Measurements from ENCODE around the gene UGT1A6. TPM values are rescaled to one million over a fixed set of nuclear protein-coding genes. Genes with fewer than 3 reads are reported as not detected.

Gene UGT1A6
- total and polyA plus RNA-seq, 2 of the 4 experiments (the other 2 are of a cell fraction) = not detected

DNA sequence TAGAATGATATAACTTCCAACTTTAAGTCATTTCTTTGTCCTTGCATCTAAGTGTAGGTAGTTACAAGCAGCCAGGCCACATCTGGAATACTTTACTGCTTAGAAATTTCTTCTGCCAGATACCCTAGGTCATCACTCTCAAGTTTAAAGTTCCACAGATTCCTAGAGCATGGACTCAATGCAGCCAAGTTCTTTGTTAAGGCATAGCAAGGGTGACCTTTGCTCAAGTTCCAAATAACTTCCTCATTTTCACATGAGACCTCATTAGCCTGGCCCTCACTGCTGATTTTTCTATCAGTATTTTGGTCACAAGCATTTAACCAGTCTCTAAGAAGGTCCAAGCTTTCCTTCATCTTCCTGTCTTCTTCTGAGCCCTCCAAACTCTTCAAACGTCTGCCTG lies 28.8 kb upstream of the UGT1A6 start:
- no peaks in the 10 kb centered on the region; the same call in 1 of the 2 replicates for H3K27me3 ChIP-seq (ENCODE audit: control insufficient read depth, insufficient read depth, low read length)
- in situ Hi-C loops (cut with MboI; ENCODE audit: low sequenced_read_pairs) = no loop called here
- no peak overlapping the region for H3K14ac ChIP-seq (replicated peaks; ENCODE audit: low read depth, low read length)
- H2BK15ac ChIP-seq (ENCODE audit: low read depth, low read length) = no peak overlapping the region
- TF ChIP-seq CHD1 (IDR thresholded peaks at IDR 0.05; ENCODE audit: low read depth, low read length) = no peak
- no peak for TF ChIP-seq RAD21 (IDR thresholded peaks at IDR 0.05; ENCODE audit: low read length)
- H3K9ac ChIP-seq (ENCODE audit: low read depth, low read length) = no peak overlapping the region
- no peak overlapping the region for H3K27ac ChIP-seq (ENCODE audit: insufficient read depth, low read length)
- no peaks in the 10 kb centered on the region for H3K9me3 ChIP-seq (ENCODE audit: control insufficient read depth, insufficient read depth, low read length)
- no peaks in the 10 kb centered on the region for H3K4me1 ChIP-seq (ENCODE audit: control insufficient read depth, insufficient read depth, low read length)
- no TSS peak for BruUV-seq (replicated peaks)
- H4K5ac ChIP-seq (ENCODE audit: low read depth, low read length) = no peak overlapping the region
- H4K8ac ChIP-seq (ENCODE audit: low read depth in 2 of 2, low read length in 2 of 2) = no peak overlapping the region
- H4K20me1 ChIP-seq (ENCODE audit: insufficient read depth, low read length) = no peaks in the 10 kb centered on the region
- no peaks in the 10 kb centered on the region for H3K9me1 ChIP-seq (ENCODE audit: insufficient read depth, low read length)
- H2BK20ac ChIP-seq (ENCODE audit: low read depth, low read length) = no peak overlapping the region
- H3K36me3 ChIP-seq (ENCODE audit: control insufficient read depth, insufficient read depth, low read length) = no peaks in the 10 kb centered on the region
- ChIA-PET POLR2A (ENCODE audit: unreplicated experiment) (no interaction called here), CTCF (no interaction called here)
- dilution Hi-C loops (cut with HindIII; ENCODE audit: low sequenced_read_pairs, unreplicated experiment) = no loop called here
- no peak overlapping the region for H2AK5ac ChIP-seq (ENCODE audit: low read depth, low read length)
- H2BK120ac ChIP-seq (ENCODE audit: low read depth, low read length) = no peak overlapping the region
- 0% methylated on average over 1 of the region's 1 CpG; no CpG with 5 or more reads in 1 of the 2 experiments for WGBS, 2 experiments (ENCODE audit: extremely low coverage in 2 of 2, insufficient read length in 1 of 2)
- no peaks in the 10 kb centered on the region for H3K79me1 ChIP-seq (ENCODE audit: low read depth in 1 of 2, low read length in 2 of 2)
- no peak overlapping the region for H3K56ac ChIP-seq (ENCODE audit: extremely low read depth, insufficient read depth, low read length)
- no peak overlapping the region for H3K23ac ChIP-seq (ENCODE audit: low read depth, low read length)
- H3K4me3 ChIP-seq (ENCODE audit: insufficient read depth, low read depth, low read length) = no peak overlapping the region
- no peak overlapping the region for H3K4me2 ChIP-seq (ENCODE audit: low read depth, low read length)
- H2AK9ac ChIP-seq (replicated peaks; ENCODE audit: low read depth, low read length, poor library complexity) = no peak overlapping the region
- no peak overlapping the region for H3K18ac ChIP-seq (ENCODE audit: low read depth, low read length)
- H4K91ac ChIP-seq (ENCODE audit: insufficient read depth, low read depth, low read length) = no peak overlapping the region
- H2AFZ ChIP-seq (replicated peaks; ENCODE audit: low read length, poor library complexity) = no peak overlapping the region
- DNase-seq (no peak), ATAC-seq (ENCODE audit: low read depth) (no peak)
- no peak overlapping the region for H3K4ac ChIP-seq (ENCODE audit: low read depth, low read length)
- intact Hi-C loops (cut with micrococcal nuclease) = no loop called here
- H2BK5ac ChIP-seq (ENCODE audit: low read depth, low read length, poor library complexity, severe bottlenecking) = no peak overlapping the region

Measured in IMR-90 (cell line).